Inflammatory macrophage (primary cell): Measurements from ENCODE around the gene MRPL38.

Experiments
- DNase-seq, 2 donors: peaks; one replicate each; pipeline ENCODE4 v3.0.0-alpha.2; 2020 to 2022

The MRPL38 gene

DNA sequence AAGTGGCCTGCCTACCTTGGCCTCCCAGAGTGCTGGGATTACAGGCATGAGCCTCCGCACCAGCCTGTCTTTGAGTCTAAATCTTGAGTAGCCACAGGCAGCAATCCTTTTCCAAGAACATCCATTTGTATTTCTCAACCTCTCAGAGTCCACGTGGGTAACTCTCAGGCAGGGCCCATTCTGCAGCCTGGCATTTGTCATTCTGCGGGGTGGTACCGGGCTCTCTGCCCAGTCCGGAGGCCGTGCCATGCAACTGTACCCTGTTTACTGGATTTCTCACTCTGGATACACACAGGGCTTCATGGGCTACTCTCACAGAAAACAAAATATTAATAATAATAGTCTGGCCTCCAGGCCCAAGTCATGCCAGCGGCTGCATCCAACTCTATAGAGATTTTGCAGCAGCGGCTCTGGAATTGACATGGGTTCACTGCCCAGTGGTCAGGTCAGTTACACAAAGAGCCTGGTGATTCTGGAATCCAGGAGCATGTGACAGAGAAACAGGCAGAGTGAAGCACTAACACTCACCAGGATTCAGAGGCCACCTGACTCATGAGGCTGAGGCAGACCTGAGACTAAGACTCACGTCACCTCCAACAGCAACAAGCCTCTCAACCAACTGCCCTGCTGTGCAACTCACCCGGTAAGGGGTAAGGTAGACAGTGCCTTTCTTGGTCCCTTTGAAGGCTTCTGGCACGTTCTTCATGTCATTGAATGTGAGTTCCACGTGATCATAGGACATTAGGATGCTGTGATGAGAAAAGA is 53.6 kb downstream of the MRPL38 start:
- DNase-seq, result no peak

DNA sequence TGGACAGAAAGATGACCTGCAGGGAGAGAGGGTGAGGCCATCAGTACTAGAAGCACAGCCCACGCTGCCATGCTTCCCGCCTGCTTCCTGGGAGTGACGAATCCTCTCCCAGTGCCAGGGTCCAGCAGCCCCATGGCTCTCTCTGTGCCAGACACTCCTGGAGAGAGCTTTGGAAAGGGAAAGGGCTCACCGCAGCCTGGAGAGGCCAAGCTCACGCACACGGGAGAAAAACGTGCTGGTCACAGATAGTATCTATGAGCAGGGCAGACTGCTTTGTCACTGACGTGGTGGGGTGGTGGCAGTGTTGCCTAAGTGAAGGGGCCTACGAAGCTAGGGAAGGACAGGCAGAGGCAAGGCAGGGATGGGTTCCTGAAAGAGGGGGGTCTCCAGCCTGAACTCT is 55.0 kb downstream of the MRPL38 start:
- no peak for DNase-seq

DNA sequence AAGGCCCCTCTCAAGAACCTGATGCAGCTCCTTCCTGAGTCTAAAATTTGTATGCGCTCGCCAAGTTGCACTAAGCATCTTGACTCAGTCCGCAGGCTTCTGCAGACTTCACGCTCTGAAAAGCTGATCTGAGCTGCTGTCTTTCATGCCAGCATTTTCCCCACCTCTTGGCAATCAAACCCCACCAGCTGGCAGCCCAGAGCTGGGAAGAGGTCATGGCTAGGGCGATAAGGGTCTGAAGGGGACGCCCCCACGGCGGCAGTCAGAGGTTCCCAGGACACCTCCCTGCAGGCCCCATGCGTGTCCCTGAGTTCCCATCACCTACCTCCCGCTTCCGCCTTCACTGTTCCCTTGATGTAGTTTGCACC is 55.4 kb downstream of the MRPL38 start:
- no peak for DNase-seq
